Esophagus squamous epithelium (tissue), 4 donors: ENCODE results near the gene EIPR1.

Experiments
- CTCF ChIP-seq, 6 experiments: fragments of 450-650 bp in 4 of 6; fragments of 200-600 bp in 2 of 6; sonication (generic) in 2 of 6; IDR thresholded peaks; one replicate each; pipeline ENCODE4 v1.5.1; 2016 to 2019; ENCODE audit warnings: antibody characterized with exemption in 6 of 6, mild to moderate bottlenecking in 4 of 6, moderate library complexity in 4 of 6
- POLR2A ChIP-seq, 4 donors: fragments of 450-650 bp; IDR thresholded peaks; one replicate each; pipeline ENCODE4 v1.6.1; 2017; ENCODE audit warnings: antibody characterized with exemption in 4 of 4, mild to moderate bottlenecking in 4 of 4, moderate library complexity in 3 of 4

DNA sequence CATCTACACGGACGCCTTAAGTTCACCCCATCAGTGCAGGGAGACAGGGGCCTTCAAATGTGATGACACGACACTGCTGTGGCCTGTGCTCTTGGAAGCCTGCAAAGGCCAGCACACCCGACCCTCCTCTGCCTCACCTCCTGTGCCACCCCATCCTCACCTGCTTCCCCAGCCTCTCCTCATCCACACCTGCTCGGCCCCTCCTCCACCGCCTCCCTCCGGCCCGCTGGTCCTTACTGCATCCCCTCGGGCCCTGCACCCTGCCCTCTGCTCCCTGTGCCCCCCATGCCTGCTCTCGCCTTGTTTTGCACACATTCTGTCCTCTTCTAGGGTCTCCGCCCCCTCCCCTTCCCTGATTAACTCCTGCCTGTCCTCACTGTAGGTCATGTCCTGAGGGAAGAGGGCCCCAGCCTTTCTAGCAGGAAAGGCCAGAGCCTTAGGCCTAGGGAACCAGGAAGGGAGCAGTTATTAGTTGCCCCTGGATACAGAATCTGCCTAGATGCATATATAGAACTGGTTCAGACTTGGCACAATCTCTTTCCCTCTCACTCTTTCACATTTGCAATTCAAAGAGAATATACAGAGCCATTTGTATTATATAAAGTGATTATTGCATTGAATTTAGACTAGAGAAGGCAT lies 41.3 kb upstream of the EIPR1 start:
- TF ChIP-seq POLR2A (IDR thresholded peaks at IDR 0.05) = no peak
- no peak for TF ChIP-seq CTCF (IDR thresholded peaks at IDR 0.05)
